H1 (cell line): Measurements from ENCODE around the gene DCAF17. TPM values are rescaled to one million over a fixed set of nuclear protein-coding genes. Genes with fewer than 3 reads are reported as not detected.

Source experiments
- CTCF ChIA-PET: fragments of 300-600 bp; sonication (Branson Sonifier 250); formaldehyde crosslinking; loops from one replicate; lab custom pipeline; 2021; ENCODE audit not compliant: partially characterized antibody; lab: Charles Lee
- POLR2A ChIA-PET: fragments of 300-600 bp; sonication (Branson Sonifier 250); formaldehyde crosslinking; loops from one replicate; lab custom pipeline; 2021; ENCODE audit warnings: inconsistent platforms; ENCODE audit not compliant: partially characterized antibody; lab: Charles Lee
- DNase-seq, 2 experiments: peaks; one replicate each; pipeline versions ENCODE4 v3.0.0 to v3.0.0-alpha.2; 2010 to 2022; ENCODE audit warnings: low spot score in 2 of 2, low read depth in 1 of 2, mixed read lengths in 1 of 2
- FAIRE-seq: peaks from 2 replicates; lab custom pipeline; 2011; peaks lifted over from hg19 to GRCh38; lab: Jason Lieb, UNC
- H2AFZ ChIP-seq: 2 replicates; pipeline ENCODE4 v1.8.1; 2012; ENCODE audit warnings: low read length, inconsistent platforms
- H2AK5ac ChIP-seq: 2 replicates; pipeline ENCODE4 v1.6.1; 2013; ENCODE audit warnings: low read depth, low read length
- H2BK120ac ChIP-seq: replicated peaks from 2 replicates; pipeline ENCODE3; 2013; ENCODE audit warnings: low read depth, low read length, inconsistent platforms
- H2BK12ac ChIP-seq: 2 replicates; pipeline ENCODE4 v1.6.1; 2013; ENCODE audit warnings: low read depth, low read length
- H2BK15ac ChIP-seq: 2 replicates; pipeline ENCODE4 v1.6.1; 2013; ENCODE audit warnings: low read length
- H2BK20ac ChIP-seq: 2 replicates; pipeline ENCODE4 v1.6.1; 2013; ENCODE audit warnings: low read length
- H2BK5ac ChIP-seq: 2 replicates; pipeline ENCODE4 v1.6.1; 2013; ENCODE audit warnings: low read depth, low read length
- H3K14ac ChIP-seq: 2 replicates; pipeline ENCODE4 v1.6.1; 2013; ENCODE audit warnings: inconsistent platforms; ENCODE audit not compliant: insufficient read length
- H3K18ac ChIP-seq: 2 replicates; pipeline ENCODE4 v1.6.1; 2013; ENCODE audit warnings: low read length; ENCODE audit errors: extremely low read depth
- H3K23ac ChIP-seq: 2 replicates; pipeline ENCODE4 v1.6.1; 2013; ENCODE audit warnings: inconsistent platforms; ENCODE audit not compliant: insufficient read length
- H3K23me2 ChIP-seq: 2 replicates; pipeline ENCODE4 v1.6.1; 2013; ENCODE audit warnings: low read depth, low read length
- H3K27ac ChIP-seq: 2 replicates; pipeline ENCODE4 v1.6.1; 2011; ENCODE audit warnings: low read depth, low read length, inconsistent platforms
- H3K27me3 ChIP-seq, 4 experiments: replicated peaks in 1 of 4; 1 replicate in 1 of 4; 2 replicates in 3 of 4; pipeline versions ENCODE4 v1.6.1 to v1.8.1; 2011 to 2013; ENCODE audit warnings: low read length in 3 of 4, mild to moderate bottlenecking in 3 of 4, inconsistent platforms in 2 of 4, mixed read lengths in 2 of 4, moderate library complexity in 1 of 4; ENCODE audit not compliant: control insufficient read depth in 3 of 4, insufficient read depth in 3 of 4; ENCODE audit errors: extremely low read depth in 1 of 4
- H3K36me3 ChIP-seq, 4 experiments: 2 replicates each; pipeline versions ENCODE4 v1.6.1 to v1.8.1; 2011 to 2013; ENCODE audit warnings: mild to moderate bottlenecking in 4 of 4, low read length in 3 of 4, moderate library complexity in 2 of 4, control low read depth in 1 of 4, inconsistent platforms in 1 of 4; ENCODE audit not compliant: insufficient read depth in 4 of 4, control insufficient read depth in 2 of 4
- H3K4ac ChIP-seq: replicated peaks from 2 replicates; pipeline ENCODE3; 2013; ENCODE audit warnings: low read length, low read depth, mixed read lengths, inconsistent platforms; ENCODE audit not compliant: insufficient read length
- H3K4me1 ChIP-seq, 4 experiments: replicated peaks in 1 of 4; 1 replicate in 1 of 4; 2 replicates in 3 of 4; pipeline versions ENCODE4 v1.6.1 to v1.8.1; 2011 to 2013; ENCODE audit warnings: low read length in 3 of 4, inconsistent platforms in 2 of 4, mixed read lengths in 1 of 4; ENCODE audit not compliant: insufficient read depth in 4 of 4, control insufficient read depth in 3 of 4
- H3K4me2 ChIP-seq, 2 experiments: 2 replicates each; pipeline versions ENCODE4 v1.6.1 to v1.8.1; 2011 to 2013; ENCODE audit warnings: low read depth in 2 of 2, low read length in 2 of 2, control low read depth in 1 of 2, inconsistent platforms in 1 of 2, mild to moderate bottlenecking in 1 of 2; ENCODE audit not compliant: insufficient read depth in 1 of 2
- H3K4me3 ChIP-seq, 4 experiments: fragments of 200-600, 300-600 bp in 1 of 4; sonication (generic), shearing (Covaris generic), sonication (Bioruptor Twin) in 1 of 4; 2 replicates each; pipeline versions ENCODE4 v1.5.1 to v1.8.1; 2011 to 2016; ENCODE audit warnings: low read length in 4 of 4, low read depth in 3 of 4, control low read depth in 2 of 4, inconsistent platforms in 2 of 4, mild to moderate bottlenecking in 2 of 4, mixed read lengths in 1 of 4, moderate library complexity in 1 of 4; ENCODE audit not compliant: insufficient read depth in 2 of 4; ENCODE audit errors: extremely low read depth in 1 of 4
- H3K56ac ChIP-seq: replicated peaks from 2 replicates; pipeline ENCODE3; 2013; ENCODE audit warnings: low read depth, mild to moderate bottlenecking, mixed read lengths, low read length, inconsistent platforms; ENCODE audit not compliant: insufficient read length
- H3K79me1 ChIP-seq: 2 replicates; pipeline ENCODE4 v1.6.1; 2013; ENCODE audit warnings: low read depth, low read length, control low read depth
- H3K79me2 ChIP-seq, 2 experiments: 2 replicates each; pipeline versions ENCODE4 v1.6.1 to v1.8.1; 2012 to 2013; ENCODE audit warnings: low read length in 2 of 2, mild to moderate bottlenecking in 2 of 2, inconsistent platforms in 1 of 2; ENCODE audit not compliant: insufficient read depth in 2 of 2, control insufficient read depth in 1 of 2
- H3K9ac ChIP-seq, 4 experiments: replicated peaks in 1 of 4; 1 replicate in 1 of 4; 2 replicates in 3 of 4; pipeline versions ENCODE4 v1.6.1 to v1.8.1; 2011 to 2013; ENCODE audit warnings: low read depth in 3 of 4, low read length in 3 of 4, control low read depth in 2 of 4, mild to moderate bottlenecking in 2 of 4, moderate library complexity in 2 of 4, inconsistent platforms in 1 of 4; ENCODE audit errors: extremely low read depth in 1 of 4
- H3K9me3 ChIP-seq, 2 experiments: 2 replicates each; pipeline versions ENCODE4 v1.6.1 to v1.8.1; 2012 to 2013; ENCODE audit warnings: mild to moderate bottlenecking in 2 of 2, moderate library complexity in 2 of 2, control low read depth in 1 of 2, inconsistent platforms in 1 of 2, low read depth in 1 of 2, low read length in 1 of 2, mixed read lengths in 1 of 2; ENCODE audit not compliant: insufficient read depth in 2 of 2
- H4K20me1 ChIP-seq, 2 experiments: replicated peaks in 1 of 2; 2 replicates each; pipeline versions ENCODE3 to v1.8.1; 2011 to 2013; ENCODE audit warnings: inconsistent platforms in 2 of 2, low read length in 2 of 2, mild to moderate bottlenecking in 1 of 2; ENCODE audit not compliant: insufficient read depth in 2 of 2, control insufficient read depth in 1 of 2
- H4K5ac ChIP-seq: 2 replicates; pipeline ENCODE4 v1.6.1; 2013; ENCODE audit warnings: low read length, low read depth, mixed read lengths, inconsistent platforms; ENCODE audit not compliant: insufficient read length
- H4K8ac ChIP-seq: 2 replicates; pipeline ENCODE4 v1.8.0; 2013; ENCODE audit warnings: mild to moderate bottlenecking, moderate library complexity, low read length, inconsistent platforms; ENCODE audit not compliant: insufficient read depth; ENCODE audit errors: extremely low read depth
- H4K91ac ChIP-seq: replicated peaks from 2 replicates; pipeline ENCODE3; 2013; ENCODE audit warnings: low read length, mixed read lengths, inconsistent platforms; ENCODE audit not compliant: insufficient read length
- BCL11A ChIP-seq, 2 experiments: IDR thresholded peaks; one replicate each; pipeline ENCODE4 v1.6.1; 2011; ENCODE audit warnings: low read depth in 2 of 2, low read length in 2 of 2, mild to moderate bottlenecking in 2 of 2
- CHD2 ChIP-seq: IDR thresholded peaks from 2 replicates; pipeline ENCODE4 v1.6.1; 2012; ENCODE audit warnings: low read length, improper control_type of control experiment
- CTCF ChIP-seq, 3 experiments: IDR thresholded peaks; 1 replicate in 2 of 3; 2 replicates in 1 of 3; pipeline versions ENCODE4 v1.5.1 to v1.6.1; 2011; ENCODE audit warnings: low read length in 3 of 3, mild to moderate bottlenecking in 3 of 3, inconsistent platforms in 2 of 3, low read depth in 1 of 3, moderate library complexity in 1 of 3; ENCODE audit not compliant: insufficient read depth in 1 of 3; ENCODE audit errors: control extremely low read depth in 1 of 3
- FOSL1 ChIP-seq: IDR thresholded peaks from 2 replicates; pipeline ENCODE4 v1.6.1; 2011; ENCODE audit warnings: mild to moderate bottlenecking, low read depth, low read length, moderate library complexity; ENCODE audit not compliant: insufficient read depth
- GTF2F1 ChIP-seq: IDR thresholded peaks from 2 replicates; pipeline ENCODE4 v1.6.1; 2012; ENCODE audit warnings: low read depth, low read length, improper control_type of control experiment, borderline replicate concordance
- JUN ChIP-seq: IDR thresholded peaks from 2 replicates; pipeline ENCODE4 v1.6.1; 2011; ENCODE audit warnings: low read depth, mild to moderate bottlenecking, improper control_type of control experiment, low read length
- NRF1 ChIP-seq: IDR thresholded peaks from 2 replicates; pipeline ENCODE4 v1.6.1; 2011; ENCODE audit warnings: mild to moderate bottlenecking, low read depth, low read length, improper control_type of control experiment
- POLR2A ChIP-seq, 2 experiments: IDR thresholded peaks; 1 replicate in 1 of 2; 2 replicates in 1 of 2; pipeline ENCODE4 v1.6.1; 2011; ENCODE audit warnings: low read depth in 2 of 2, low read length in 2 of 2, mild to moderate bottlenecking in 2 of 2; ENCODE audit errors: control extremely low read depth in 1 of 2
- RXRA ChIP-seq: IDR thresholded peaks from 2 replicates; pipeline ENCODE4 v1.6.1; 2011; ENCODE audit warnings: low read depth, mild to moderate bottlenecking, low read length, moderate library complexity; ENCODE audit not compliant: insufficient read depth
- WGBS, 2 experiments: shearing (Covaris generic) in 1 of 2; methylation state at CpG; one replicate each; pipeline versions ENCODE4 v1.1.6 to v1.1.7; 2013 to 2015; ENCODE audit warnings: low lambda C conversion rate in 2 of 2, mixed read lengths in 2 of 2, inconsistent platforms in 1 of 2, low coverage in 1 of 2, missing lambda C conversion rate in 1 of 2; ENCODE audit not compliant: insufficient replicate concordance in 2 of 2, insufficient coverage in 1 of 2, insufficient read length in 1 of 2; ENCODE audit errors: extremely low coverage in 1 of 2, missing lambda C conversion rate in 1 of 2; 5-methylcytosine and 5-hydroxymethylcytosine counted together
- polyA plus RNA-seq, 7 experiments: library from polyadenylated mRNA; depleted of rRNA in 3 of 7; stranded (reverse) in 5 of 7; unstranded in 2 of 7; fragments of >200 nt in 5 of 7; fragments of 200-250 nt in 2 of 7; gene quantifications; 1 replicate in 5 of 7; 2 replicates in 1 of 7; 4 replicates in 1 of 7; pipeline versions ENCODE4 v1.2.1 to v1.2.3, GENCODE V29; 2011 to 2013; ENCODE audit warnings: missing spikeins in 2 of 7, mixed read lengths in 2 of 7
- total RNA-seq: library from RNA; stranded (reverse); fragmentation: NEBNext Ultra II Directional; extraction: Animal tissue kit (Norgen Biotek cat#: 25700); gene quantifications from 2 replicates; pipeline ENCODE4 v1.2.1, GENCODE V29; 2021

The DCAF17 gene
- total and polyA plus RNA-seq, 2 of the 8 experiments (the other 6 are each of a cell fraction or from before 2014, with no cell fraction given) = 10.7 to 30.0 TPM

DNA sequence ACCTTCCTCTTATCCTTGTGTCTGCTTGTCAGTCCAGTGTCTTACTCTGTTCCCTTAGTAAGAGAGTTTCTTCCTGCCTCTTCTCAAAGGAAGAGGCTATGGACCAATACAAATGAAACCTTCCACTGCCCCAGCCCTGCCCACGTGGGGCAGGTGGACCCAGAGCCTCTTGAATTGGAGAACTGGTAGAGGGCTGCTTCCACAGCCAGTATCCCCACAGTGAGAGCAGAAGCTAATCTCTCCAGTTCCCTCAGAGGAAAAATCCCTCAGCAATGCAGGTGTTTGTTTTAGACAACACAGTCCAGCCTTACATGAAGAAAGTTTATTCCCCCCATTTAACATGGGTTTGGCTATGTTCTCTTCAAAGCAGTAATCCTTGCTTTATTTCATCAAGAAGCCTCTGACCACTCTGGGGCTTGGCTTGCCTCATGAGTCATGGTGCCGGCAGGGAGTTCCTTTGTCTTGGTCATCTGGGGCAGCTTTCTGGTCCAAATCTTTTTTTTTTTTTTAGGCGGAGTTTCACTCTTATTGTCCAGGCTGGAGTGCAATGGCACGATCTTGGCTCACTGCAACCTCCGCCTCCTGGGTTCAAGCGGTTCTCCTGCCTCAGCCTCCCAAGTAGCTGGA is 81.8 kb downstream of the DCAF17 start:
- H2BK20ac ChIP-seq = no peak overlapping the region
- H3K4me2 ChIP-seq = no peak overlapping the region
- no peak overlapping the region for H3K56ac ChIP-seq
- no peak overlapping the region for H2BK12ac ChIP-seq
- H3K9ac ChIP-seq = no peak overlapping the region
- H3K9me3 ChIP-seq = no peaks in the 10 kb centered on the region
- no peak overlapping the region for H2BK120ac ChIP-seq
- no peak overlapping the region for H3K23ac ChIP-seq
- H3K23me2 ChIP-seq = no peaks in the 10 kb centered on the region
- H4K5ac ChIP-seq = no peak overlapping the region
- no peak overlapping the region for H3K4ac ChIP-seq
- POLR2A ChIA-PET = interaction anchor here (1.0 to 1.4 kb wide), 2 partner anchors 11 to 21 kb away, joined by 3 read pairs; no protein-coding TSS in a partner anchor
- H3K4me3 ChIP-seq = no peak overlapping the region
- TF ChIP-seq FOSL1 (no peak), CHD2 (no peak), NRF1 (no peak), BCL11A (IDR thresholded peaks at IDR 0.05; ENCODE audit: low read depth in 2 of 2, low read length in 2 of 2) (no peak), CTCF (IDR thresholded peaks at IDR 0.05; ENCODE audit: control extremely low read depth in 1 of 3, insufficient read depth in 1 of 3, low read depth in 1 of 3, low read length in 3 of 3) (no peak), RXRA (no peak), POLR2A (IDR thresholded peaks at IDR 0.05; ENCODE audit: control extremely low read depth in 1 of 2, low read depth in 2 of 2, low read length in 2 of 2) (no peak), GTF2F1 (no peak), JUN (no peak)
- no peaks in the 10 kb centered on the region for H3K79me2 ChIP-seq
- CTCF ChIA-PET = interaction anchor here (0.5 to 1.6 kb wide), 2 partner anchors 14 to 392 kb away, joined by 3 to 4 read pairs; no protein-coding TSS in a partner anchor
- H3K14ac ChIP-seq = no peak overlapping the region
- H4K20me1 ChIP-seq = no peaks in the 10 kb centered on the region
- WGBS, 2 experiments = 72% methylated on average over 6 of the region's 6 CpGs; no CpG with 5 or more reads in 1 of the 2 experiments
- H4K8ac ChIP-seq = no peak overlapping the region
- H3K36me3 ChIP-seq = no peaks in the 10 kb centered on the region
- DNase-seq (no peak), FAIRE-seq (no peak)
- no peaks in the 10 kb centered on the region for H3K27me3 ChIP-seq
- no peak overlapping the region for H4K91ac ChIP-seq
- H3K79me1 ChIP-seq = no peaks in the 10 kb centered on the region
- no peak overlapping the region for H2AFZ ChIP-seq
- no peak overlapping the region for H2AK5ac ChIP-seq
- no peak overlapping the region for H2BK15ac ChIP-seq
- H3K4me1 ChIP-seq = peaks cover 0 to 4% (median under 1%) of the 10 kb centered on the region in 4 experiments; a peak in 4 of 7 replicates
- H3K27ac ChIP-seq = no peak overlapping the region
- no peak overlapping the region for H3K18ac ChIP-seq
- no peak overlapping the region for H2BK5ac ChIP-seq
